ENCODE measurements around the gene HYAL4.
"Not testable (repeated sequence)": the region's sequence is repeated elsewhere in the genome, so short reads cannot be mapped to it uniquely, and the experiment has no call there.

HYAL4 gene

DNA sequence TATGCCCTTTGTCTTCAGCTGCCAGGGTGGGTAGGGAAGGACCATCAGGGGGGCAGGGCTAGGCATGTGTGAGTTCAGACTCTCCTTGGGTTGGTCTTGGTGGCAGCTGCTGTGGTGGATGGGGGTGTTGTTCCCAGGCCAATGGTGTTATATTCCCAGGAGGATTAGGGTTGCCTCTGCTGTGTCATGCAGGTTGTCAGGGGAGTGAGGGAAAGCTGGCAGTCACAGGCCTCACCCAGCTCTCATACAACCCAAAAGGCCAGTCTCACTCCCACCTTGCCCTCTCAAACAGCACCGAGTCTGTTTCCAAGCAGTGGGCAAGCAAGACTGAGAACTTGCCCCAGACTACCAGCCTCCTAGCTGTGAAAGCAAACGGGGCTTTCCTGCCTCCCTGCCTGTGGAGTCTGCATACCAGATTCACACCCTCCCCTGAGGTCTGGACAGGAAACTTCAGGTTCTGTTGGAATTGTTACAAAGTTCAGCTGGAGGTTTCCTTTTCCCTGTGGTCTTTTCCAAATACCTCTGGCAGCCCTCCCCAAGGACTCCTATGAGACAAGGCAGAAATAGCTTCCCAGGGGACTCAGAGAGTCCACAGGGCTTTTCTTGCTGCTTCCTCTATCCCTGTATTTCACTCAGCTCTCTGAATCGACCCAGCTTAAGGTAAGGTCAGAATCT lies 1.4 kb downstream of the HYAL4 start:
- no peak for DNase-seq

DNA sequence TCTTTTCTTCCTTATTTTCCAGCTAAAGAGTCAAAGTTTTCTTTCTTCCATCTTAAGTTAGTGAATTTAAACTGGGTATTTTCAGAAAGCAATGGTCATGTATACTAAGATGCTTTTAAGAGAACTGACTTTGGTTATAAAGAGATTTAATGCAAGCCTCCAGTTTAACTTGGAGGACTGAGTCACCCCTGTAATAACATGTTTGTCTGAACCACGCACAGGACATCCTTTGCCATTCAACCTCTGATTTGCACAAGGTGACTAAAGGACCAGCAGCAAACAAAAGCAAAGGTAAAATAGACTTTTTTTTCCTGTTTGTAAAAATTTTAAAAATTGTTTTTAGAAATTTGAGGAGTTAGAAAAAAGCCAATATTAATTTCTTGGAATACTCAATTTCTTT lies 2.9 kb downstream of the HYAL4 start:
- no peak for DNase-seq

DNA sequence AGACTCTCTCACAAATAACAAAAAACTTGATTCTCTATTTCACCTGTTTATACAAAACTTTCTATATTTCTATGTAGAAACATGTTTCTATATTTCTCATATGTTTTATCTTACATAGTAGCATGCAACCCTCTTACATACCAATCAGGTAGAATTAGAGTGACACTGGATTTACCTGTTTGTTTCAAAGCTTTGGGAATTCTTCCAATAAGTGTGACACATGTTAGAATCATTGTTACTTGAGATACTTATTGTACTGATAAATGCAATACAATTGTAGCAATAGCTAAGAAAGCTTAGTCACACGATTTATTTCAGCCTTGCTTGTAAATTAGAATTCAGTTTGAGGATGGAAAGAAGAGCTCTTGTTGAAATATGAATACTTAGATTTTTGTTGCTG lies 4.9 kb downstream of the HYAL4 start:
- DNase-seq: no peak

DNA sequence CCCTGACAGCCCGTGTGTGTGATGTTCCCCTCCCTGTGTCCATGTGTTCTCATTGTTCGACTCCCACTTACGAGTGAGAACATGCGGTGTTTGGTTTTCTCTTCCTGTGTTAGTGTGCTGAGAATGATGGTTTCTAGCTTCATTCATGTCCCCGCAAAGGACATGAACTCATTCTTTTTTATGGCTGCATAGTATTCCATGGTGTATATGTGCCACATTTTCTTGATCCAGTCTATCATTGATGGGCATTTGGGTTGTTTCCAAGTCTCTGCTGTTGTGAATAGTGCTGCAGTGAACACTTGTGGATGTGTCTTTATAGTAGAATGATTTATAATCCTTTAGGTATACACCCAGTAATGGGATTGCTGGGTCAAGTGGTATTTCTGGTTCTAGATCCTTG lies 6.4 kb downstream of the HYAL4 start:
- not testable (repeated sequence) for DNase-seq

DNA sequence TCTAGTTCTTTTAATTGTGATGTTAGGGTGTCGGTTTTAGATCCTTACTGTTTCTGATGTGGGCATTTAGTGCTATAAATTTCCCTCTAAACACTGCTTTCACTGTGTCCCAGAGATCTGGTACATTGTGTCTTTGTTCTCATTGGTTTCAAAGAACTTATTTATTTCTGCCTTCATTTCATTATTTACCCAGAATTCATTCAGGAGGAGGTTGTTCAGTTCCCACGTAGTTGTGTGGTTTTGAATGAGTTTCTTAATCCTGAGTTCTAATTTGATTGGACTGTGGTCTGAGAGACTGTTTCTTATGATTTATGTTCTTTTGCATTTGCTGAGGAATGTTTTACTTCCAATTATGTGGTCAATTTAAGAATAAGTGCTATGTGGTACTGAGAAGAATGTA lies 9.3 kb downstream of the HYAL4 start:
- DNase-seq: not testable (repeated sequence)

DNA sequence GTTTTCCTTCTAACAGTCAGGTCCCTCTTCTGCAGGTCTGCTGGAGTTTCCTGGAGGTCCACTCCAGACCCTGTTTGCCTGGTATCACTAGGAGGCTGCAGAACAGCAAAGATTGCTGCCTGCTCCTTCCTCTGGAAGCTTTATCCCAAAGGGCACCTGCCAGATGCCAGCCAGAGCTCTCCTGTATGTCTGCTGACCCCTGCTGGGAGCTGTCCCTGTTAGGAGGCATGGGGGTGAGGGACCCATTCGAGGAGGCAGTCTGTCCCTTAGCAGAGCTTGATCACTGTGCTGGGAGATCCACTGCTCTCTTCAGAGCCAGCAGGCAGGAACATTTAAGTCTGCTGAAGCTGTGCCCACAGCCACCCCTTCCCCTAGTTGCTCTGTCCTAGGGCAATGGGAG lies 11.5 kb downstream of the HYAL4 start:
- not testable (repeated sequence) for DNase-seq

DNA sequence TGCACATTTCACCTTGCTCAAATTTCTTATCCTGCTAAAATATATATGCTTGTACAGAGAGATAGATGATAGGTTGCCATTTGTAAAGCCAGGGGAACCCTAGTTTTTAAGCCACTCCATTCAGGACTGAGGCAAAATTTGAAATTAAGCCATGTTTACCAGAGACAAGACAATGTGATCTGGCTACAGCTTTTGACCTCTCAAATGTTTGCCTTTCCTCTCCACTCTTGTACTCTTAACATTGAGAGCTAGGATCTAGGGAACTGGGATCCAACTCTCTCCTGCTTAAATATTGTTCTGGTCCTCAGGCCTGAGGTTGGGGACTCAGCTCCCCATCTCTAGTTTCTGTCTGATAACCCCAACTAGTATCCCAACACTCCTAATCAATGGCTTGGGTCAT lies 15.9 kb downstream of the HYAL4 start:
- DNase-seq: no peak

DNA sequence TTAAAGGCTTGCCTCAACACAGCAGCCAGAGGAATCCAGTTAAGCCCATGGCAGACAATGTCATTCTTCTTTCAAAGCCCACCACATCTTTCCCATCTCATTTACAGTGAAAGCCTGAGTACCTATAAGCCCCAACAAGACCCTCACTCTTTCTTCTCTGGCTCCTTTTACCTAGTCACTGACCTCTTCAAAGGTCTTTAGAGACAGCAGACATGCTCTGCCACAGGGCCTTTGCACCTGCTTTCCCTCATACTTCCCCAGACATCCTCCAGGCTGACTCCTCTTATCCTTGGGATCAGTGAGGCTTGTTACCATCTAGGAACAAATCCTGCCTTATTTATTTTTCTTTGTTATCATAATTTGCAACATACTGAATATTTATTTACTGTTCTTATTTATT lies 17.8 kb downstream of the HYAL4 start:
- DNase-seq: no peak

DNA sequence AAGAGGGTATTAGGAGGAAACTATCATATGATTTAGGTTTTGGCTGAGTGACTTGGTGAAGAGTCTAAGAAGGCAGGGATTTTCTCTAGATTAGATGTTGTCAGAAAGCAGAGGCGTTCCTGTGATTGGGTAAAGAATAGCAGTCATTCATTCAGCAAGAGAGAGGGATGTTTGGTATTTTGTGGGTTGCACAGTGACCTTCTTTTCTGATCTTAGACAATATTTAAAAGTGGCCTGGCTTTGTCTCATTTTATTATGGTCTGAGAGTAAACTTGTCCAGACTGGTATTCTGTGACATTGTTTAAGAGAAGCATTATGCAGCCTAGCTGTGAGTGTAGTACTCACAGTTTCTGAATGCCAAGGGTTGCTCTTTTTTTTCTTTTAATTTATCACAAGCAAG lies 18.5 kb downstream of the HYAL4 start:
- no peak for DNase-seq

DNA sequence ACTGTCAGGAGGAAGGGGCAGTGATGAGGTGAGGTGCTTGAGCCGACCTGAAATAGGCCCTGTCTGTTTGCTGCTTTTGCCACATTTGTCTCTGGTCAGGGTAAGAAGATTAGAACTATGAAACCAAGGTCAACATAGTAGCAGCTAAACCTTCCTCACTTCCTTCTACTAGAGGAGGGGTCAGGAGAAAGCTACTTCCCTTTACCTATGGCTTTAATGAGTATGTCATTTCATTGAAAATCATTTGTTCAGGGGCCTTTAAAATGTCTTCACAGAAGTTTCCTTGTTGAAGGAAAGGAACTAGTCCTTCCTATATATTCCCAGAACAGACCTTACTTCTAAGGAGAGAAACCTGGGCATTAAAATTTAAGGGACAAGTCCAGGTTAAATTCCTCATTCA lies 19.0 kb downstream of the HYAL4 start:
- no peak for DNase-seq

DNA sequence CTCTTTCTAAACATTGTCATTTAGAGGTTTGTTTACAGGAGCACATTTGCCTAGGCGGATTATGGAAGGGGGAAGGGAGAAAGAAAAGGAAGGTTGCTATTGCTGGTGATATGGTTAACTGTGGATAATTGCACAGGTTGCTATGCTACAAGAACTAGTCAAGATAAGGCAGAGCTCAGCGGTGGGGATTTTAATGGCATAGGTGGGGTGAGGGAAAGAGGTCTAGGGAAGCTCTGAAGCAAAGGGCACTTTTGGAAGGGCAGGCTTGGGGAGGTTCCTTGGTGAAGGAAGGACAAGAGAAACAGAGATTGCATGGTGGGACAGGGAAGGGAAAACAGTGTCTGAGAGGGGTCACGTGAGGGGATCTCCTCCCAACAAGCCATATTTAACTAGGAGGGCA lies 19.5 kb downstream of the HYAL4 start:
- DNase-seq: no peak

DNA sequence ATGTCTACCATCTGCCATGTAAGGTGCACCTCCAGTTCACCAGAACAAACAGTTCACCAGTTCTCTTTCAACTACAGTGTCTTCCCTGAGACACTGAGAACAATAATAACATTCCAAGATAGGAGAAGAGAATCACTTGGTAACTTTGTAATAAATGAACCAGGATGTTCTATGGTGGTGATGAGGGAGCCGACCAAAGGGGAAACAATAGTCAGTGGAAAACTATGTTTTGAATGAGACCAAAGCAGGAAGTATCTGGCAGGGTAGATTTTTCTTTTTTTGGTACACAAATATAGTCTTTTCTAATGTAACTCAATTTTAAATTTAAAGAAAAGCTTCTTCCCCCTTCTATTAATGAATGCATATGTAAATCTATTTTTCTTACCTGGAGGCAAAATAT lies 20.0 kb downstream of the HYAL4 start:
- no peak for DNase-seq

DNA sequence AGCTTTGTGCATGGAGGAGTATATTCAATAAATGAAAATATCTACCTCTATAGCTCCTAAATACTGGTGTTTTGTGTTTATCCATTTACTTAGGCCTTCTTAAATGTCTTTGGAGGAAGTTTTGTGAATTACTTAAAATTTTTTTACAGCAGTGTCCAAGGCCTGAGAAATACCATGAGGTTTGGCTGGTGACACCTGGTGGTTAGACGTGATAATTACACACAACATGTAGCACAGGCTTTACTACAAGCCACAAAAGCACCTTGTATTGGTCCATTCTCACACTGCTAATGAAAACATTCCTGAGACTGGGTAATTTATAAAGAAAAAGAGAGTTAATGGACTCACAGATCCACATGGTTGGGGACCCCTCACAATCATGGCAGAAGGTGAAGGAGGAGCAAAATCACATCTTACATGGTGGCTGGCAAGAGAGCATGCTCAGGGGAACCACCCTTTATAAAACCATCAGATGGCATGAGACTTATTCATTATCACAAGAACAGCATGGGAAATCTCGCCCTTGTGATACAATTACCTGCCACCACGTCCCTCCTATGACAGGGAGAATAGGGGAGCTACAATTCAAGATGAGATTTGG lies 20.6 kb downstream of the HYAL4 start:
- DNase-seq: peak; percentile 70 to 81 (median 74)

DNA sequence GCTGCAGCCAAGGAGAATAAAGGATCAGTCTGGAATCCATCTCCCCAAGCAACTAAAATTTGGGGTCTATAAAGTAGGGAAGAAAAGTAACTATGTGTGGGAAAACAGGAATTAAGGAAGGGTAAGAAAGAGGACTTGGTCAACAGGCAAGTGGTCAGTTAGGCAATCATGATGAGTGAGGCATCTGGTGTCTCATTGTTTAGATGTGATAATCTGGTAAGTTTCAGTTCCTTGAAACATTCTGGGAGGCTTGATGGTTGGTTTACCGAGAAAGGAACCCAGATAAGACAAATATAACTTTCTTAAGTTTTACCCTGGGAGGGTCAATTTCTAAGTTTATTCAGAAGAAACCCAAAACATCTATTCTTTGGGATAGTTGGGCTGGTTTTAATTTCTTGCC lies 22.3 kb downstream of the HYAL4 start:
- DNase-seq: peak; percentile 61 to 86 (median 76)

DNA sequence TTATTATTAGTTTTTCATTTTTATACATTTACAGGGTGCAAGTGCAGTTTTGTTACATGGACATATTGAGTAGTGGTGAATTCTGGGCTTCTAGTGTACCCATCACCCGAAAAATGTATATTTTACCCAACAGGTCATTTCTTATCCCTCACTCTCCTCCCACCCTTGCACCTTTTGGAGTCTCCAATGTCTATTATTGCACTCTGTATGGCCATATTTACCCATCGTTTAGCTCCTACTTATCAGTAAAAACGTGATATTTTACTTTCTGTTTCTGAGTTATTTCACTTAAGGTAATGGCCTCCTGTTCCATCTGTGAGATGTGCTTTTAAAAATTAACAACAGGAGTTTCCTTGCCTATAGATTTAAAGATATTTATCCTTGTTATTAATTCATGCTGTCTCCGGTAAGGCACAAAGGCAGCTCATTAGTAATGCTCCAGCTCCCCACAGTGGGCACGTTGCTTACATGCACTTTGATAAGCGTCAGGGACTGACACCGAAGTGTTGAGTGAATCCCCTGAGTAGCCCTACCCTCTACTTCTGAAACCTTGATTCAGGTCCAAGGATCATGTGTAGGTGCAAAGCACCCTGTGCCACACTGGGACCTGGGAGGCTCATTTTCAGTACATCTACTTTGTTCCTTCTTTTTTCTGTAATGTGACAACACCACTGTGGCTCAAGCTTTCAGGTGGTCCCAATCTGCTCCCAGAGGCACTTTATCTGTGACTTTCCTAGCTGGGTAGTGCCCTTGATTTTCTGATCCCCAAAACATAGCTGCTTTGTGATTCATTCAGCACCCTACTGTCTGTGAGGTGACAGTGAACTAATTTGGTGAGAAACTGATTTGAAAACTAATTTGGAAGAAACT lies 27.3 kb downstream of the HYAL4 start:
- peak; percentile 62 to 70 (median 67) for DNase-seq

DNA sequence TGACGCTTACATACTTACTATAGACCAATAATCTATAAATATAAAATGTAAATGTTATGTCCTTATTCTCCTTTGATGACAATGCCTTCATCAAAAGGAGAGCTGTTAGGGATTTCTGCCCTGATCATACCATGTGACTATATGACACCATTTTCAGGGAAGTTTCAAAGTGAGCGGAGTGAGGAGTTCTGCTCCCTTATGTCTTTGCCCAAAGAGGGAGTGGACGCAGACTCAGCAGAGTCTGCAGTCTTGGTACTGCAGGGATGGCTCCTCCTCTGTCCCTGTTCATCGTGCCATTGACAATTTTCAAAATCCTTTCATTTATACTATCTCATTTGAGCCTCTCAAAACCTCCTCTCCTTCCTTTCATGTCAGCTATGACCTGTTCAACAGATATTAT lies 27.9 kb downstream of the HYAL4 start:
- DNase-seq: no peak

DNA sequence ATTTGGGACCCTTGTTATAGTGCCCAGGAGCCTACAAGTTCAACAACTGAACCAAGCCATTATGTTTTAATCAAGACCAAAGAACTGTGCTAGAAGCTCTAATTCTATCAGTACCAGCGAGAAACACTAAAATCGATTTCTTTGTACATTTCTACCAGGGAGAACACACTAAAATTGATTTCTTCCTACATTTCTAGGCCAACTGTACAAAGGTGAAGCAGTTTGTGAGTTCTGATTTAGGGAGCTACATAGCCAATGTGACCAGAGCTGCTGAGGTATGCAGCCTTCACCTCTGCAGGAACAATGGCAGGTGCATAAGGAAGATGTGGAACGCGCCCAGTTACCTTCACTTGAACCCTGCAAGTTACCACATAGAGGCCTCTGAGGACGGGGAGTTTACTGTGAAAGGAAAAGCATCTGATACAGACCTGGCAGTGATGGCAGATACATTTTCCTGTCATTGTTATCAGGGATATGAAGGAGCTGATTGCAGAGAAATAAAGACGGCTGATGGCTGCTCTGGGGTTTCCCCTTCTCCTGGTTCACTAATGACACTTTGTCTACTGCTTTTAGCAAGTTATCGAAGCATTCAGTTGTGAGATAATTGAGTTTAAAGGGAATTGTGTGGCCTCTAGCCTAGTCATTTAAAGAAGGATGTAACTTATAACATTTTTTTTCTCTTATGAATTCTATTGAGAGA lies 31.7 kb downstream of the HYAL4 start:
- no peak for DNase-seq

DNA sequence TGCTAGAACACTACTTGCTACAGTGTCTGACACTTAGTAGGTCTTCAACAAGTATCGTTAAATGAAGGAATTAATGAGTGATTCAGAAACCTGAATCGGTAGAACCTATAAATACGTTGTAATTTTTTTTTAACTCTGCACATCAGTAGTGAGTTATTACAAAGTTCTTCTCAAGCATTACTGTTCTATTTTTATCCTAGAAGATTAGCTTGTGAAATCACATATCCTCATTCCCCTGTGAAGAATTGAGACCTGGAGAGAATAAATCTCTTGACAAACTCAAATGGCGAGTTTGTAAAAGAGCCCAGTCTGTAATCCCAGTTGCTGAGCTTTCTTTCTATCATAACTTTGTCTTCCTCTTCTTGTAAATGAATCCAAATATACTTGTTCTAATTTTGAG lies 34.7 kb downstream of the HYAL4 start:
- DNase-seq: no peak

DNA sequence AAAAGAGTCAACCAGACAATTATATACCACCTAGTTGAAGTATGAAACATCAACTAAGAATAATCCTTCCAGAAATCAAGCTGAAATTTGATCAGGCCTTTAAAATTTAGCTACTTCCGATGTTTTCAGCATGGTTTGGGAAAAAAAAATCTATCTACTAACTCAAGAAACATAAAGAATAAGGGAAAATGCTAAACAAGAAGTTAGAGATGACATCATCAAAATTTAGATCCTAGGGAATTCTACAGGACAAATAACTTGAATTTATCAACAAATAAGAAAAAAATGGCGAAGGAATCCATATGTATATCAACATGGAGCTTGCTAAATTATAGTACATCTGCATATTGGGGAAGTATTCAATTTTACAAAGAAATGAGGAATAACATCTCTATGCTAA lies 36.3 kb downstream of the HYAL4 start:
- no peak for DNase-seq

DNA sequence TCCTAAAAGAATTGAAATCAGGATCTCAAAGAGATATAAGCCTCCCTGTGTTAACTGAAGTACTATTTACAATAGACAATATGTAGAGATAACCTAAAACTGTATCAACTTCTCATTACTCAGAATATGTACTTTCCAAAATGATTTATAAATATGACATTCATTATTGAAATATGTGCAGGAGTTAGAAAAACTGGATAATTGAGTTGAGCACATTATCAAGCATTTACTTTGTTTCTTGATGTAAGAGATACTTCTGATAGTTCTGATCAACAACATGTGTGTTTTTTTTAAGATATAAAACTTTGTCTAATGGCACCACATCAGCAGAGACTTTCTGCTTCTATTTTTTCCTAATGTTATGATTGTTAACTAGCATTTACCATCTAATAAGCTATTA lies 38.2 kb downstream of the HYAL4 start:
- no peak for DNase-seq

DNA sequence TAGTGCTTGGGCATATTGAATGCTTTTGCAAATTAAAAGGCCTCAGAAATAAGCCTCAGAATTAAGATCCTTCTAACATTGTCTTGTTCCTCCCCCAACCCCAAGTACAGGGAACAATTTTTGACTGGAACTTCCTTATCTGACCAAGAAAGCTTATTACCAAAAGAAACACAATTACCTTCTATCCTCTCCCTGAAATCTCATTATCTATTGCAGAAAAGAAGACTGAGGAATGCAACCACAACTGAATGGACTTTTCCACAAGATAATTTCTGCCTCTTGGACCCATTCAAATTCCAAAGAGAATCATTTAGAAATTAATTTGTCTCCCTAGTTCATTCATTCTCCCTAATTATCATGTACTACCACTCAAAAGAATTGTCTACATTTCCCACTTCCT lies 43.2 kb downstream of the HYAL4 start:
- no peak for DNase-seq

DNA sequence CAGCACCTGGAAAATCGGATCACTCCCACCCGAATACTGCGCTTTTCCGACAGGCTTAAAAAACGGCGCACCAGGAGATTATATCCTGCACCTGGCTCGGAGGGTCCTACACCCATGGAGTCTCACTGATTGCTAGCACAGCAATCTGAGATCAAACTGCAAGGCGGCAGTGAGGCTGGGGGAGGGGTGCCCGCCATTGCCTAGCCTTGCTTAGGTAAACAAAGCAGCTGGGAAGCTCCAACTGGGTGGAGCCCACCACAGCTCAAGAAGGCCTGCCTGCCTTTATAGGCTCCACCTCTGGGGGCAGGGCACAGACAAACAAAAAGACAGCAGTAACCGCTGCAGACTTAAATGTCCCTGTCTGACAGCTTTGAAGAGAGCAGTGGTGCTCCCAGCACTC lies 49.8 kb downstream of the HYAL4 start:
- DNase-seq: not testable (repeated sequence)

DNA sequence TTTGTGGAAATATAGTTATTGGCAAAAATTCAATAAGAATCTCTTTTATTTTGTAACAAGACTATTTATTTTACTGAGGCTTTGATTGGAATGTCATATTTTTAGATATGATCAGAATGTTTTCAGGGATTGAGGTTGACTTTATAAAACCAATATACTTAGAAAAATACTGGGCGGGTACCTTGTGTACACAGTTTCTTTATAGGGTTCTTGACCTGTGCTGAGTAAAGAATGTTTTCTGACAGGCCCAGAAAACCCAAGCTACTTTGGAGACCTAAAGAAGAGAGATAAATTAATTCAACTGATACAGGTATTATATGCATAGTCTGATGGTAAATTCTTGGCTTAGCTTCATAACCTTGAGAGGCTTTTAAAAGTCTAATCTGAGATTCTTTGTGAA lies 56.1 kb downstream of the HYAL4 start:
- no peak for DNase-seq

Measured in suppressor macrophage (primary cell).